Measurements from ENCODE around the gene ERGIC1.
A peak's percentile ranks its signal among the peaks of the same experiment; 100 is the strongest.

DNA sequence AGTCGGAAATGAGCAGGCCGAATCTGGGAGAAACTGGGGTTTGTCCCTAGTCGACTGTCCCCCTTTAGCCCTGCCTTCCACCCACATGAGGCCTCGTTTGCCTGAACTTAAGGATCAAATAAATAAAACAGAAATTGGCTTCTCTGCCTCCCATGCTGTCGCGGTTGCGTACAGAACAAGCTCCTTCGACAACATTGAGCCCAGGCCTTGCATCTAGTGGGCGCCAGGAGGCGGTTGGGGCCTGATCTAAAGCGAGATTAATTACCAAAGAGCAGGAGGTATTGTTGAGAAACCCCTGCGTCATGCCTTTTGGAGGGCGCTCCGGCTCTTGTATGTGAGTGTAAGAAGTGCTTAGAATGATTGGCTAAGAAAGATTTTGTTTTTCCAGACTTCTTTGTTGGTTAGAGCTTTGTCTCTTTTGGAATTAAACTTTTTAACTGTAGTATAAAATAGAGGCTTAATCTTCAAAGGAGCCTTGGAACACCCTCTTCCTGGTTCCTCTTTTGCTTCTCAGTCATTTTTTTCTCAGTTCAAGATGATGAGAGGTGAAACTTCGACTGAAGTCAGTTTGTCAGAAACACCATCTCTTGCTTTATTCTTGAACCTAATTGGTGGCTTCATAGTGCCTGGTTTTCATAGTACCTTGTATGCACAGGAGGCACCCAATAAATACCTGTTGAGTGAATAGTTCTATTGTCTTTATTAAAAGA lies 150.3 kb downstream of the ERGIC1 start:
- no peak for TF ChIP-seq EZH2 (optimal IDR thresholded peaks at IDR 0.05; ENCODE audit: low read depth, low read length)
- TF ChIP-seq, protein P1, sequence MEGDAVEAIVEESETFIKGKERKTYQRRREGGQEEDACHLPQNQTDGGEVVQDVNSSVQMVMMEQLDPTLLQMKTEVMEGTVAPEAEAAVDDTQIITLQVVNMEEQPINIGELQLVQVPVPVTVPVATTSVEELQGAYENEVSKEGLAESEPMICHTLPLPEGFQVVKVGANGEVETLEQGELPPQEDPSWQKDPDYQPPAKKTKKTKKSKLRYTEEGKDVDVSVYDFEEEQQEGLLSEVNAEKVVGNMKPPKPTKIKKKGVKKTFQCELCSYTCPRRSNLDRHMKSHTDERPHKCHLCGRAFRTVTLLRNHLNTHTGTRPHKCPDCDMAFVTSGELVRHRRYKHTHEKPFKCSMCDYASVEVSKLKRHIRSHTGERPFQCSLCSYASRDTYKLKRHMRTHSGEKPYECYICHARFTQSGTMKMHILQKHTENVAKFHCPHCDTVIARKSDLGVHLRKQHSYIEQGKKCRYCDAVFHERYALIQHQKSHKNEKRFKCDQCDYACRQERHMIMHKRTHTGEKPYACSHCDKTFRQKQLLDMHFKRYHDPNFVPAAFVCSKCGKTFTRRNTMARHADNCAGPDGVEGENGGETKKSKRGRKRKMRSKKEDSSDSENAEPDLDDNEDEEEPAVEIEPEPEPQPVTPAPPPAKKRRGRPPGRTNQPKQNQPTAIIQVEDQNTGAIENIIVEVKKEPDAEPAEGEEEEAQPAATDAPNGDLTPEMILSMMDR (IDR thresholded peaks at IDR 0.05; ENCODE audit: low read length) = peak; percentile 73
